ENCODE measurements around the gene TLK1. TPM values are rescaled to one million over a fixed set of nuclear protein-coding genes. Genes with fewer than 3 reads are reported as not detected.

Gene TLK1
- total RNA-seq, 1 experiment from 2014 or later, result 79.1 TPM

GRCh38 chr2:171086352-171087290, 74.1 kb downstream of the TLK1 start:
- H3K4me1 ChIP-seq (ENCODE audit: insufficient read depth, low read length, poor library complexity, severe bottlenecking), result peaks cover 22% of the 10 kb centered on the region
- peak; percentile 60 for DNase-seq (ENCODE audit: low spot score)
- CTCF ChIA-PET, result interaction anchor here (0.5 to 1.0 kb wide), 3 partner anchors 25 to 113 kb away, joined by 3 to 9 read pairs (median 4); no protein-coding TSS in a partner anchor
- H3K4me3 ChIP-seq (ENCODE audit: low read depth, low read length, poor library complexity, severe bottlenecking), result no peak overlapping the region
- no TSS peak for BruUV-seq (replicated peaks)
- H3K9me3 ChIP-seq (ENCODE audit: low read depth, low read length, poor library complexity, severe bottlenecking), result no peaks in the 10 kb centered on the region
- H3K36me3 ChIP-seq (ENCODE audit: insufficient read depth, low read length, poor library complexity, severe bottlenecking), result no peaks in the 10 kb centered on the region
- no peak overlapping the region for H3K27ac ChIP-seq (ENCODE audit: low read depth, low read length, poor library complexity, severe bottlenecking)
- no peaks in the 10 kb centered on the region for H3K27me3 ChIP-seq (replicated peaks; ENCODE audit: insufficient read depth, low read depth, low read length, poor library complexity)
- POLR2A ChIA-PET (ENCODE audit: low non-redundant PET), result interaction anchor here (0.6 kb wide), 1 partner anchor 16 kb away, joined by 4 read pairs; no protein-coding TSS in a partner anchor
- no peak for TF ChIP-seq EZH2 (IDR thresholded peaks at IDR 0.05; ENCODE audit: borderline replicate concordance, low read depth, low read length, poor library complexity, severe bottlenecking)
- peak; percentile 84 for TF ChIP-seq CTCF (conservative IDR thresholded peaks at IDR 0.05; ENCODE audit: low read depth, low read length)
- intact Hi-C loops (cut with micrococcal nuclease; ENCODE audit: unreplicated experiment), result loop anchor here (5.0 kb wide), 1 partner anchor 114 kb away; no protein-coding TSS in a partner anchor

GRCh38 chr2:171084128-171084527, 76.6 kb downstream of the TLK1 start:
- CTCF ChIA-PET, result no interaction called here
- Histone ChIP-seq H3K36me3 (ENCODE audit: insufficient read depth, low read length, poor library complexity, severe bottlenecking) (no peaks in the 10 kb centered on the region), H3K27ac (ENCODE audit: low read depth, low read length, poor library complexity, severe bottlenecking) (no peak overlapping the region), H3K27me3 (replicated peaks; ENCODE audit: insufficient read depth, low read depth, low read length, poor library complexity) (no peaks in the 10 kb centered on the region), H3K4me3 (ENCODE audit: low read depth, low read length, poor library complexity, severe bottlenecking) (no peak overlapping the region), H3K9me3 (ENCODE audit: low read depth, low read length, poor library complexity, severe bottlenecking) (no peaks in the 10 kb centered on the region), H3K4me1 (ENCODE audit: insufficient read depth, low read length, poor library complexity, severe bottlenecking) (peaks cover 22% of the 10 kb centered on the region)
- no peak for DNase-seq (ENCODE audit: low spot score)
- BruUV-seq (replicated peaks), result no TSS peak
- intact Hi-C loops (cut with micrococcal nuclease; ENCODE audit: unreplicated experiment), result no loop called here
- TF ChIP-seq CTCF (conservative IDR thresholded peaks at IDR 0.05; ENCODE audit: low read depth, low read length), result no peak
- no peak for TF ChIP-seq EZH2 (IDR thresholded peaks at IDR 0.05; ENCODE audit: borderline replicate concordance, low read depth, low read length, poor library complexity, severe bottlenecking)
- POLR2A ChIA-PET (ENCODE audit: low non-redundant PET), result no interaction called here

GRCh38 chr2:171083451-171083850, 77.2 kb downstream of the TLK1 start:
- Histone ChIP-seq H3K36me3 (ENCODE audit: insufficient read depth, low read length, poor library complexity, severe bottlenecking) (no peaks in the 10 kb centered on the region), H3K9me3 (ENCODE audit: low read depth, low read length, poor library complexity, severe bottlenecking) (no peaks in the 10 kb centered on the region), H3K27ac (ENCODE audit: low read depth, low read length, poor library complexity, severe bottlenecking) (no peak overlapping the region), H3K4me1 (ENCODE audit: insufficient read depth, low read length, poor library complexity, severe bottlenecking) (peaks cover 22% of the 10 kb centered on the region), H3K4me3 (ENCODE audit: low read depth, low read length, poor library complexity, severe bottlenecking) (no peak overlapping the region), H3K27me3 (replicated peaks; ENCODE audit: insufficient read depth, low read depth, low read length, poor library complexity) (no peaks in the 10 kb centered on the region)
- peak; percentile 3 for DNase-seq (ENCODE audit: low spot score)
- intact Hi-C loops (cut with micrococcal nuclease; ENCODE audit: unreplicated experiment), result no loop called here
- no TSS peak for BruUV-seq (replicated peaks)
- ChIA-PET POLR2A (ENCODE audit: low non-redundant PET) (no interaction called here), CTCF (no interaction called here)
- TF ChIP-seq EZH2 (IDR thresholded peaks at IDR 0.05; ENCODE audit: borderline replicate concordance, low read depth, low read length, poor library complexity, severe bottlenecking) (no peak), CTCF (conservative IDR thresholded peaks at IDR 0.05; ENCODE audit: low read depth, low read length) (no peak)
